Activated CD4-positive, CD25-positive, alpha-beta regulatory T cell treated with anti-CD3 and anti-CD28 coated beads, Interleukin-2, amount 50 U/mL, for 72 hours (primary cell): Measurements from ENCODE around the gene FOXJ3.

Source experiments
- DNase-seq: peaks from one replicate; pipeline ENCODE4 v3.0.0; 2021

Gene FOXJ3

DNA sequence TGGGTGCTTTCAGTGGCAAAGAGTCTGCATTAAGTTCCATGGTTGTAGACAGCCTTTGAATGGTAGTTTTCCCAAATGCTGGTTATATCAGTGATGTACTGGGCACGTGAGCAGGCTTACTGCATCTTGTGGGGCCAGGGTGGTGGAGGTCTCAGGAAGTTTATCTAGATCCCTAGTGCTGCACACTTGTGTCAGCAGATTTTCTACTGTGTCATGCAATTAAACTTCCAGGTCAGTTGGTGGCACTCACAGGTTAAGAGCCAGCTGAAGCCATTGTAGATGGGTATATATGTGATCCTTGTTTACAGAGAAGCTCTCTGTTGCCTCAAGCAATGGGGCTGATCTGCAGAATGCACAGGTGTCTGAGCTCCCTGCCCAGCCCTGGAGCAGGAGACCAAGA is 33.0 kb downstream of the FOXJ3 start:
- no peak for DNase-seq

- no peak for DNase-seq
Measured at GRCh38 chr1:42298520-42298919, 36.5 kb downstream of the FOXJ3 start.

GRCh38 chr1:42295816-42296215 is 39.2 kb downstream of the FOXJ3 start:
- no peak for DNase-seq

GRCh38 chr1:42290130-42290529 is 44.9 kb downstream of the FOXJ3 start:
- no peak for DNase-seq

GRCh38 chr1:42288311-42288985 is 46.6 kb downstream of the FOXJ3 start:
- no peak for DNase-seq

- no peak for DNase-seq
Measured at GRCh38 chr1:42282867-42283583, 52.0 kb downstream of the FOXJ3 start.

DNA sequence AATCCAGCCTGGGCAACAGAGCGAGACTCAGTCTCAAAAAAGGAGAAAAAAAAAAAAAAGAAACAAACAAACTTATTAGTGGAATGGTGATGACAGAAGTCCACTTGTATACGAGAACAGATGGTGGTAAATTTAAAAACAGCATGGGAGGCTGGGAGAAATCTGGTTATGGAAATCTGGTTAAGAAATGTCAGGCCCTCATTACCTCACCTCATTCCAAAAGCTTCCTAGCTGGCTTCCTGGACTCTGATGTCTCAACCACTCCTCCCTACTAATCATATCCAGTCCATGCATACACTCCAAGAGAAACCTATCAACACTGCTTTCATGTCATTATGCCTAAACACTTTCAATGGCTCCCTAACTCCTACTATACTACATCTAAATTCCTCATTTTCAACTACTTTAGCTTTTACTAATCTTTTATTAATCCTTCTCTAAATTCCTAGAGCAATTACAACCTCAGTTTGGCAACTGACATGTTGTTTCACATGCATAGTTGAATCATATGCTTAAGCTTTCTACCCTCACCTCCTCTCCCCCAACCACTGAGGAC is 52.9 kb downstream of the FOXJ3 start:
- no peak for DNase-seq

GRCh38 chr1:42280821-42281220 is 54.2 kb downstream of the FOXJ3 start:
- no peak for DNase-seq

- DNase-seq: no peak
Measured at GRCh38 chr1:42279055-42279454, 56.0 kb downstream of the FOXJ3 start.

- no peak for DNase-seq
Measured at GRCh38 chr1:42272920-42273319, 62.1 kb downstream of the FOXJ3 start.

- no peak for DNase-seq
Measured at GRCh38 chr1:42267904-42268303, 67.1 kb downstream of the FOXJ3 start.

DNA sequence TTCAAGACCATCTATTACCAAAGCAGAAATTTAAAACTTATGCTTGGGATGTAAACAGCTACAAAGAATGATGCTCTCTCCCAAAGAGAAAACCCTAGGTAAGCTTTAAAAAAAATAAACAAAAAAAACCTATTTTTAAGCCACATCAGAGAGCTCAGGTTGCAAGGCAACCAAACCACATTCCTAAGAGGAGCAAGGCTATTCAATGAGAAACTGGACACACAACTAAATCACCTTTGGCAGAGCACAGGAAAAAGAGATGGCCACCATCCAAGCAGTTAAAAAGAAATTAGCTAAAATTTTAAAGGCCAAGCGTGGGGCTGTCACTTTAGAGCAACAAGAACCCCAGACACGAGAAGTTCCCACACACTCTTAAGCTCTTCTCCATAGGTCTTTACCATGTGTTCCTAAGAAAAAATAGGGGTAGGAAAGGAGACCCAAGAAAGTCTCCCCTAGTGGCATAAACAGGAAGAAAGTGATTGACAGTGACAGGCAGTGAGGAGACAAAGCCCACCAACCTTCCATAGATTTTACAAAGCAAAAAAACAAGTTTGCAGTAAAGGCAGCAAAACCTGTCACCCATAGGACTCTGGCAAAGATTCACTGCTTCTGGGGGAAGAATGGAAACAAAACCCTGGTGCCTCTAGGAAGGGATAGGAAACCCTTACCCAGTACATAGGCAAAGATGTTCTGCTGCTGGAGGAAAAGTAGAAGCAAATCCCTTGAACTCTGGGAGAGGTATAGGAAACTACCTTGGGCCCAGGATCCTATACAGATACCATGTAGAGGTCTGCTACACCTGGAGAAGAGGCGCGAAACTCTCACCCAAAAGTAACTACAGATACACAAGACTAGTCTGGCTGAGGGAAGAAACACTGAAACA is 68.5 kb downstream of the FOXJ3 start:
- DNase-seq: no peak

GRCh38 chr1:42264511-42265190 is 70.4 kb downstream of the FOXJ3 start:
- no peak for DNase-seq

- no peak for DNase-seq
Measured at GRCh38 chr1:42263019-42263418, 72.0 kb downstream of the FOXJ3 start.

- DNase-seq: no peak
Measured at GRCh38 chr1:42260376-42261070, 74.5 kb downstream of the FOXJ3 start.

DNA sequence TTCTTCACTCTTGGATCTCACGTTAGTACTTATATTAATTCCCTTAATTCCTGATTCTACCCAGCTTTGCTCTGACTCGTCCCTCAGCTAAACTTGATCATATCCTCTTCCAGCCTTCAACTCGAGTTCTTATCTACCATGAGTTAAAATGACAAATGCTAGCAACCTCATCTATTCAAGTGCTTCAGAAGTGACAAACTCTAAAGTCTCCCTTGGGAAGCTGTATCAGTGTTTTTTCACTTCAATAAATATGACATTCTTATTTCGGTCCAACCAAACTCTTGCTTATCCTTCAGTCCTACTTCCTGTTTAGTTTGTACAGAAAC is 75.3 kb downstream of the FOXJ3 start:
- DNase-seq: no peak

DNA sequence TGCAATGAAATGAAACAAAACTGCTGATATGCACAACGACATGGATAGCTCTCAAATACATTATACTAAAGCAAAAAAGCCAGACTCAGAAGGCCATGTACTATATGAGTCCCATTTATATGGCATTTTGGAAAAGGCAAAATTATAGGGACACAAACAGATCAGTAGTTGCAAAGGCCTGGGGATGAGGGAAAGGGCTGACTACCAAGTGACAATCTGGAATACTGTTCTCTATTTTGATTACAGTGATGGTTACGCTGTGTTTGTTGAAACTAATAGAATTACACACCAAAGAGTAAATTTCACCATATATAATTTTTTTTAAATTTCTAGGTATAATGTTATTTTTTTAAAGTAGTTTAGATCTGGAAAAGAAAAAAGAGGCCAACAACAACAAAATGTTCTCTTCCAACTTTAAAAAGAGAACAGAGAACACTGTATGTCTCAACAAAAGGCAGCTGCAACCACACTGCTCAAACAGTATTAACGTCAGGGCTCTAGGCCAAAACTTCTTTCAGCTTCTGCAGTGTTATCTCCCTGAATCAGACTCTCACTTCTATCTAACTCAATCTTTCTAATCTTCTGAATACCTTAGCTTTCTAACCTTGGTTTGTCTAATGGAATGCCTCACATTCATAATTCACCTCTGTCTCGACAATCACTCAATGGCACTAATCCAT is 75.8 kb downstream of the FOXJ3 start:
- no peak for DNase-seq

- no peak for DNase-seq
Measured at GRCh38 chr1:42258218-42258617, 76.8 kb downstream of the FOXJ3 start.

DNA sequence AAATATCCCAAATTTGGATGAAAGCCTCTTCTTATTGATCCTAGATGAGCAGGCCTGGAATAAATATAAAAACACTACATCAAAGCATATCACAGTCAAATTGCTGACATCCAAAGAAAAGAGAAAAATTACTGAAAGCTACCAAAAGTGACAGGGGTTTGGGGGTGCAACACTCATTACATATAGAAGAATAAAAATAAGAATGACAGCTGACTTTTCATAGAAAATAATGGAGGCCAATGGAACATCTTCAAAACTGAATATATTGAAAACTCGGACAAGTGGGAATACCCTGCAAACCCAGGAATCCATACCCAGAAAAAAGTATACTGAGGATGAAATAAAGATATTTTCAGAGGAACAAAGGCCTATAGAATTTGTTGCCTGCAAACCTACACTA is 84.0 kb downstream of the FOXJ3 start:
- DNase-seq: no peak

DNA sequence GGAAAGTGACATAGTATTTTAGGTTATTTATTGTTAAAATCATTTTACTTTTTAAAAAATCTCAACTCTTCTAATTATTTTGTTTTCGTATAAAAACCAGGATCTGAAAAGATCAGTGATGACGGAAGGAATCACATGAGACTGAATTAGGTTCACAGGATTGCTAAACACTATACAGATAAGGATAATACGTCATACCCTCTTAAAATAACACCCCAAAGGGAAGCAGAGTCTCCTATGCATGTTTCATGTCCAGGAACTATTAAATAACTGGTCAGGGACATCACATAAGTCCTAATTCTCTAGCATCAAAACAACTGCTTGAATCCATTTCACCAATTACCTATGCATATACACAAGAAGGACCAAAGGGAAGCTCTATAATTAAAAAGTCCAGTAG is 84.9 kb downstream of the FOXJ3 start:
- no peak for DNase-seq

DNA sequence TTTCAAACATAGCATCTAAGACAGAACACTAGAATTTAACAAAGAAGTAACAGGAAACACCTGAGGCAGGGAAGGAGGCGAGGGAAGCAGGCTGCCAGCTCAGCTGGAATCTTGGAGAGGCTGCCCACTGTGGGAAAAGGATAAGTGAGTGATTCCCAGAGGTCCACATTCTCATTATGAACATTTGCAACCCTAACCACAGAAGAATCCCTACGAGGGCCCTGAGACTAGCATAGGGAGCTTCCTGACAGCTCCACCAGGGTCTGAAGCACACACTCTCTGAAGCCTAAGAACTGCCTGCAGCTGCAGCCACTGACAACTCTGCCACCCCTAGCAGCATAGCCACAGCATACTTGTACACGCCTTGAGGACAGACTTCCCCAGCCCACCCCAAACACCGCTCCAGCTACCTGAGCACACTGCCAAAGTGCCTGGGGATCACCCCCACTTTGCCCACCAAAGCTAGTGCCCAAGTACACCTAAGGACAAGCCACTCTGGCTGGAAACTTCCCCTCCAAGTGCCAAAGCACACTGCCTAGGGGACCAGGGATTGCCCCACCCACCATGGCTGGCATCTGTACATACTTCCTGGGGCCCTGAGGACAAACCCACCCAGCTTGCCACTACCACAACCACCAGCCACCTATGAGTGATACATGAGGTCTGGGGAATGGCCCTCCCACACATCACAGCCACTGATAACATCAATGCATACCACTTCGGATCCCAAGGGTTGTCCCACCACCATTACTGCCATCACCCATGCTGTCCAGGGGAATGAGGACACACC is 93.9 kb downstream of the FOXJ3 start:
- DNase-seq: no peak
